GM23338 (cell line): ENCODE data around the gene AVPR2. TPM values are rescaled to one million over a fixed set of nuclear protein-coding genes. Genes with fewer than 3 reads are reported as not detected.

ENCODE experiments used
- ATAC-seq: fragments of 200-7000 bp; cut with Tn5 transposase; 3 replicates; pipeline ENCODE4 v1.9.1; 2020
- DNase-seq: peaks from one replicate; pipeline ENCODE4 v3.0.0-alpha.2; 2015; ENCODE audit warnings: low spot score
- H2AFZ ChIP-seq: fragments of 200-600 bp; sonication (generic); 2 replicates; pipeline ENCODE4 v1.8.0; 2016; ENCODE audit warnings: antibody characterized with exemption, mild to moderate bottlenecking, moderate library complexity
- H3F3A ChIP-seq: fragments of 200-600 bp; sonication (generic); replicated peaks from 2 replicates; pipeline ENCODE4 v1.8.0; 2017; ENCODE audit warnings: antibody characterized with exemption, mixed run types, low read depth
- H3K27ac ChIP-seq: fragments of 200-600 bp; sonication (generic); 2 replicates; pipeline ENCODE4 v1.6.1; 2016; ENCODE audit warnings: low read depth
- H3K27me3 ChIP-seq: fragments of 200-600 bp; sonication (generic); 2 replicates; pipeline ENCODE4 v1.8.0; 2016; ENCODE audit warnings: mild to moderate bottlenecking, mixed run types, moderate library complexity; ENCODE audit not compliant: insufficient read depth
- H3K36me3 ChIP-seq: fragments of 200-600 bp; sonication (generic); 2 replicates; pipeline ENCODE4 v1.8.0; 2016; ENCODE audit warnings: mild to moderate bottlenecking; ENCODE audit not compliant: insufficient read depth
- H3K4me1 ChIP-seq: fragments of 200-600 bp; sonication (generic); 2 replicates; pipeline ENCODE4 v1.8.0; 2016; ENCODE audit warnings: mild to moderate bottlenecking, moderate library complexity; ENCODE audit not compliant: insufficient read depth
- H3K4me2 ChIP-seq: fragments of 200-600 bp; sonication (generic); 2 replicates; pipeline ENCODE4 v1.7.1; 2017; ENCODE audit warnings: mixed run types
- H3K4me3 ChIP-seq: fragments of 200-600 bp; sonication (generic); 2 replicates; pipeline ENCODE4 v1.6.1; 2016; ENCODE audit warnings: mixed run types
- H3K79me2 ChIP-seq: fragments of 200-600 bp; sonication (generic); replicated peaks from 2 replicates; pipeline ENCODE4 v1.8.0; 2017; ENCODE audit warnings: mild to moderate bottlenecking; ENCODE audit not compliant: insufficient read depth
- H3K9me2 ChIP-seq: fragments of 200-600 bp; sonication (generic); 2 replicates; pipeline ENCODE4 v1.8.0; 2017; ENCODE audit not compliant: insufficient read depth
- H4K20me1 ChIP-seq: fragments of 200-600 bp; sonication (generic); replicated peaks from 2 replicates; pipeline ENCODE4 v1.8.0; 2017; ENCODE audit warnings: mild to moderate bottlenecking; ENCODE audit not compliant: insufficient read depth
- H3K27ac Mint-ChIP-seq: 2 replicates; pipeline ENCODE4 v1.8.0; 2020; ENCODE audit warnings: inconsistent platforms, mild to moderate bottlenecking, moderate library complexity, mixed read lengths
- H3K27me3 Mint-ChIP-seq: 3 replicates; pipeline ENCODE4 v1.8.0; 2022; ENCODE audit warnings: low read depth, mild to moderate bottlenecking, moderate library complexity, mixed read lengths, inconsistent platforms; ENCODE audit not compliant: insufficient read depth, poor library complexity
- H3K36me3 Mint-ChIP-seq: 3 replicates; pipeline ENCODE4 v1.8.0; 2021; ENCODE audit warnings: low read depth, mild to moderate bottlenecking, inconsistent platforms, moderate library complexity, mixed read lengths
- H3K4me1 Mint-ChIP-seq: 3 replicates; pipeline ENCODE4 v1.8.0; 2020; ENCODE audit warnings: mild to moderate bottlenecking, inconsistent platforms, mixed read lengths
- H3K4me3 Mint-ChIP-seq: 3 replicates; pipeline ENCODE4 v1.8.0; 2021; ENCODE audit warnings: moderate library complexity, mild to moderate bottlenecking, inconsistent platforms, mixed read lengths
- H3K9me3 Mint-ChIP-seq: 3 replicates; pipeline ENCODE4 v1.8.0; 2020; ENCODE audit warnings: moderate library complexity, mild to moderate bottlenecking, inconsistent platforms, mixed read lengths
- CREB1 ChIP-seq: fragments of 250-450 bp; sonication (Bioruptor Pico); IDR thresholded peaks from 2 replicates; pipeline ENCODE4 v1.5.0; 2020; ENCODE audit warnings: low read depth, mild to moderate bottlenecking, moderate library complexity
- CTCF ChIP-seq, 2 experiments: fragments of 200-600 bp in 1 of 2; sonication (generic) in 1 of 2; conservative IDR thresholded peaks; 2 replicates each; pipeline versions ENCODE4 v1.5.1 to v1.6.1; 2016 to 2017; ENCODE audit warnings: antibody characterized with exemption in 2 of 2, low read depth in 2 of 2, mild to moderate bottlenecking in 2 of 2, moderate library complexity in 1 of 2
- ETS1 ChIP-seq: IDR thresholded peaks from 2 replicates; pipeline ENCODE4 v1.6.1; 2016; ENCODE audit warnings: antibody characterized with exemption
- EZH2phosphoT487 ChIP-seq: fragments of 200-600 bp; sonication (generic); IDR thresholded peaks from one replicate; pipeline ENCODE4 v1.8.1; 2018; ENCODE audit warnings: antibody characterized with exemption; ENCODE audit not compliant: unreplicated experiment
- JUNB ChIP-seq: IDR thresholded peaks from one replicate; pipeline ENCODE4 v1.6.1; 2016; ENCODE audit warnings: antibody characterized with exemption; ENCODE audit not compliant: unreplicated experiment
- NANOG ChIP-seq: IDR thresholded peaks from 2 replicates; pipeline ENCODE4 v1.6.1; 2016; ENCODE audit warnings: antibody characterized with exemption, borderline replicate concordance
- ZNF331 ChIP-seq: fragments of 250-450 bp; sonication (Bioruptor Pico); IDR thresholded peaks from 2 replicates; pipeline ENCODE4 v1.5.0; 2020; ENCODE audit warnings: low read depth, mild to moderate bottlenecking, moderate library complexity
- polyA plus RNA-seq: library from polyadenylated mRNA; unstranded; fragments of >200 nt; fragmentation: Nextera tagmentation; extraction: Ambion mirVana; gene quantifications from 2 replicates; pipeline ENCODE4 v1.2.1, GENCODE V29; 2016
- total RNA-seq: library from RNA; depleted of rRNA; stranded (reverse); fragments of >200 nt; shearing (Covaris generic); gene quantifications from 2 replicates; pipeline ENCODE4 v1.2.3, GENCODE V29; 2014

Gene AVPR2
- total and polyA plus RNA-seq, 2 experiments from 2014 or later, result not detected

- TF ChIP-seq NANOG (no peak), EZH2phosphoT487 (no peak), CREB1 (no peak), ETS1 (no peak), ZNF331 (CRISPR knock-in tag) (no peak), JUNB (no peak)
Measured at GRCh38 chrX:153921070-153921469, 16.6 kb downstream of the AVPR2 start (continued).

- H3K27me3 Mint-ChIP-seq, result peaks cover 2% of the 10 kb centered on the region
- no peak overlapping the region for H3K4me3 Mint-ChIP-seq
- TF ChIP-seq ZNF331 (CRISPR knock-in tag) (no peak), EZH2phosphoT487 (no peak), JUNB (no peak), CTCF (conservative IDR thresholded peaks at IDR 0.05; ENCODE audit: low read depth in 2 of 2) (no peak)
- H3K36me3 Mint-ChIP-seq, result peaks cover 15% of the 10 kb centered on the region
- Histone ChIP-seq H3K4me2 (no peak overlapping the region), H3K4me3 (no peak overlapping the region), H2AFZ (no peak overlapping the region), H3K9me2 (no peaks in the 10 kb centered on the region), H4K20me1 (no peaks in the 10 kb centered on the region), H3K4me1 (peaks cover 7% of the 10 kb centered on the region; the same call in 1 of the 2 replicates), H3K79me2 (no peaks in the 10 kb centered on the region), H3F3A (no peaks in the 10 kb centered on the region), H3K27me3 (no peaks in the 10 kb centered on the region), H3K36me3 (no peaks in the 10 kb centered on the region), H3K27ac (no peak overlapping the region)
- no peak for DNase-seq
- H3K9me3 Mint-ChIP-seq, result no peaks in the 10 kb centered on the region
- H3K4me1 Mint-ChIP-seq, result peaks cover 20% of the 10 kb centered on the region
- no peak for ATAC-seq
- H3K27ac Mint-ChIP-seq, result no peak overlapping the region
Measured at GRCh38 chrX:153921511-153922446, 17.3 kb downstream of the AVPR2 start.
